Fibroblast of the aortic adventitia (primary cell): ENCODE data around the gene CAPN10. TPM values are rescaled to one million over a fixed set of nuclear protein-coding genes. Genes with fewer than 3 reads are reported as not detected.

Experiments
- DNase-seq: peaks from one replicate; pipeline ENCODE4 v3.0.0-alpha.2; 2010; ENCODE audit warnings: low read depth
- H3K4me3 ChIP-seq: 2 replicates; pipeline ENCODE4 v1.5.1; 2011; ENCODE audit warnings: low read depth, mild to moderate bottlenecking, control low read depth, low read length, moderate library complexity
- total RNA-seq: library from RNA; depleted of rRNA; stranded (reverse); fragments of >200 nt; gene quantifications from 2 replicates; pipeline ENCODE4 v1.2.3, GENCODE V29; 2012; ENCODE audit warnings: low replicate concordance
- TF ChIP-seq, protein P1 (sequence below): IDR thresholded peaks from 2 replicates; pipeline ENCODE4 v1.5.1; 2011; ENCODE audit warnings: mild to moderate bottlenecking, low read length, control low read depth, inconsistent platforms; ENCODE audit not compliant: insufficient read depth

Gene CAPN10
- total RNA-seq, 1 donor: 14.3 TPM

DNA sequence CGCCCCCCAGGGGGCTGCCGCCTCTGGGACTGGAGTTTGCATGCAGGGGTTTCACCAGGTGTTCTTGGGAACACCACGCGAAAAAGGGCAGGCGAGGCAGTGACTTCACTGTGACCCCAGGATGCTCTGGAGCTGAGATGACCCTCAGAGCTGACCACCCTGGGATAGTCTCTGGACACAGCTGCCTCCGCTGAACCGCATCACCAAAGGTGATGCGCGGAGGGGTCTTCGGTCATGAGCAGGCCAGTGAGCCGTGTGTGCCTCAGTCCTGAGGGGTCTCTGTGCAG, 56.2 kb downstream of the CAPN10 start:
- DNase-seq: no peak
- H3K4me3 ChIP-seq: no peak overlapping the region
- TF ChIP-seq, protein P1, sequence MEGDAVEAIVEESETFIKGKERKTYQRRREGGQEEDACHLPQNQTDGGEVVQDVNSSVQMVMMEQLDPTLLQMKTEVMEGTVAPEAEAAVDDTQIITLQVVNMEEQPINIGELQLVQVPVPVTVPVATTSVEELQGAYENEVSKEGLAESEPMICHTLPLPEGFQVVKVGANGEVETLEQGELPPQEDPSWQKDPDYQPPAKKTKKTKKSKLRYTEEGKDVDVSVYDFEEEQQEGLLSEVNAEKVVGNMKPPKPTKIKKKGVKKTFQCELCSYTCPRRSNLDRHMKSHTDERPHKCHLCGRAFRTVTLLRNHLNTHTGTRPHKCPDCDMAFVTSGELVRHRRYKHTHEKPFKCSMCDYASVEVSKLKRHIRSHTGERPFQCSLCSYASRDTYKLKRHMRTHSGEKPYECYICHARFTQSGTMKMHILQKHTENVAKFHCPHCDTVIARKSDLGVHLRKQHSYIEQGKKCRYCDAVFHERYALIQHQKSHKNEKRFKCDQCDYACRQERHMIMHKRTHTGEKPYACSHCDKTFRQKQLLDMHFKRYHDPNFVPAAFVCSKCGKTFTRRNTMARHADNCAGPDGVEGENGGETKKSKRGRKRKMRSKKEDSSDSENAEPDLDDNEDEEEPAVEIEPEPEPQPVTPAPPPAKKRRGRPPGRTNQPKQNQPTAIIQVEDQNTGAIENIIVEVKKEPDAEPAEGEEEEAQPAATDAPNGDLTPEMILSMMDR: no peak

DNA sequence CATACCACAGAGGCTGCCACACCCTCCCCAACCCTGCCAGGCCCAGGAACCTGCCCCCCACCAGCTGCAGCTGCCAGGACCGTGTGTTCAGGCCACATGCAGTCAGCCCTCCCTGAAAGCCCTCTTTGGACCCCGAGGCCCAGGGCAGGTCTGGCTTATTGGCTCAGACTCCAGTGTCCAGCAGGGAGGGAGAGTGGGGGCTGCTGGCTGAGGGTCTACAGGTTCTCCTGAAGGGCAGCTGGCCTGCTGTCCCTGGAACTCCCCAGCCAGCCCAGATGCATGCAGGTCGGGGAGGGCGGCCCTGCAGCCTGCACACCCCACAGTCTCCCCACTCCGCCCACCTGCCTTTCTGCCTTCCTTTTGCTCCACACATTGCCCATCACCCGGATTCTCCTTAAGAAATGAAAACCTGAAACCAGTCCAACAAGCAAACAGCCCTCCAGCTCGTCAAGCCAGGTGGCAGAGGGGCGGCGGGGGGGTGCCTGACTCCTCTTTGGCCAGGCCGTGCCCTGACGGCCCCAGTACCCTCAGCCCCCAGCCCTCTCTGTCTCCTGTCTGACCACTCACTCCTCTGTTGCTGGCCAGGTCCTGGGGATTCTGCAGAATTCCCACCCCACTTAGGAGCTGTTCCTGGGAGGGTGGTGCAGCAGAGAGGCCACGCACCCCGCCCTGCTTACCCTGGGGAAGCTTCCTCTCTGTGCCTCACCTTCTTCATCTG, 56.7 kb downstream of the CAPN10 start:
- TF ChIP-seq, protein P1: no peak
- H3K4me3 ChIP-seq: no peak overlapping the region
- DNase-seq: no peak

DNA sequence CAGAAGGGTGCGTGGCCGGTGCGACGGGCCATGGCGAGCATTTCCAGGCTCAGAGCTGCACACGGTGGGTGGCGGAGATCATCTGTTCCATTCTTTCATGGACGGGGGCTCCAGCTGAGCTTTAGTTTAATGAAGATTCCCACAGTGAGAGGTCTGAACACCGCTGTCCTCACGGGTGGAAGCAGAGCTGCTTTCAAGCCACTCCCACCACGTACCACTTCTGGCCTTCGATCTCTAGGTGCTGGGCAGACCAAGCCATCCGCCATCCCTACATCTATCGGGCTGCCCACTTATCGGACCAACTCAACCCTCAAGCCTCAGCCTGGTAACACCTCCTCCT, 57.2 kb downstream of the CAPN10 start:
- DNase-seq: no peak
- TF ChIP-seq, protein P1: no peak
- H3K4me3 ChIP-seq: no peak overlapping the region

DNA sequence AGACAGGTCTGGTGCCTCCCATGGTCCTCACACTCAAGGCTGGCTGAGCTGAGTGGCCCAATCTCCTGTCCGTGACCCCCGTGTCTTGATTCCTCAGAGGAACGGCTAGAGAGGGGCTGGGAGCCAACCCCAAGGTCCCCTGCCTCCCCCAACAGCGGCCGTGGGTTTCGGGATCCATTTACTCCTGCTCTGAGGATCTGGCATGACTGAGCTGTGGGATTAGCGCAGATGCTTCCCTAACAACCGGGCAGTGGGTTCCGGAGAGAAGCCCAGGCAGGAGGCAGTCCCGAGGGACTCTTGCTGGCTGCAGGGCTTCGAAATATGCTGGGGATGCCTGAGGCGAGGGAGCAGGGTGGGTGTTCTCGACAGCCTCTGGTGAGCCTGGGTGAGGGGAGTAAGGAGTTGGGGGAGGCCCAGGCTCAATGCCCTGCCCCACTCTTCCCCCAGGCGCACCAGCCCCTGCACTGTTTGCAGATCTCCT, 57.7 kb downstream of the CAPN10 start:
- TF ChIP-seq, protein P1: no peak
- no peak for DNase-seq
- H3K4me3 ChIP-seq: no peak overlapping the region

DNA sequence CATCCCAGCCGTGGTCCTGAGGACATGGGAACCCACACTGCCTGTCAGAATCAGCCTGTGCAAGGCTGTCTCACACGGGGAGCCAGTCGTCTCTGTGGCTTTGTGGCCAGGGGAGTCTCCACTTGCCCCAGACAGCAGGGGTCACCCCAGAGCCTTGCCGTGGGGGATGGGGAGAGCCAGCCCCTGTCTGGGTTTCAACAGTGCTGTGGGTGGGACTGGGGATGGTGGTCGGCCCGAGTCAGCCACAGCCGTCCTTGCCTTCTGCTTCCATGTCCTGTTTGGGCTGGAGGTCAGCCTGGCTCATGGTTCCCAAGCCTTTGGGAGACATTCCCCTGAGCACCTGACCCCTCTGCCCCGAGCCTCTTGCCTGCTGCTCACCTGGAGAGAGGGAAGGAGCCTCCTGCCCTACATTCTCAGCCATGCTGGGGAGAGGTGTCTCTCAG, 58.3 kb downstream of the CAPN10 start:
- DNase-seq: no peak
- TF ChIP-seq, protein P1: no peak
- no peak overlapping the region for H3K4me3 ChIP-seq

DNA sequence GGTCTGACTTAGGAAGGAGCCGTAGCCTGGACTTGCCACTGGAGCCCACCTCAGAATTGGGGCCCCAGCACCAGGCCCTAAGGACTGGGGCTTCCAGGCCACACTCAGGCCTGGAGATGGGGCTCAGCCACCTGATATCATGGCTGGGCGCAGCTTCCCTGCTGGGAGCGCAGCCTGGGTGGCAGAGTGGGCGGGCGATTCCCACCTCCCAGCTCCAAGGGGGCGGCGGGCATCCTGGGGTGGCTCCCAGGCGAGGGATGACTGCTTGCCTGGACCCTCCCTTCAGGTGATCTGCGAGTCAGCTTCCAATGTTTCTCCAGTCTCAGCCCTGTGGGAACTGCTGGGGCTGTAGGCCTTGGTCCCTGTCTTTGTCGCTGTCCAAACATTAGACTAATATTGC, 58.8 kb downstream of the CAPN10 start:
- TF ChIP-seq, protein P1: no peak
- no peak overlapping the region for H3K4me3 ChIP-seq
- DNase-seq: no peak

DNA sequence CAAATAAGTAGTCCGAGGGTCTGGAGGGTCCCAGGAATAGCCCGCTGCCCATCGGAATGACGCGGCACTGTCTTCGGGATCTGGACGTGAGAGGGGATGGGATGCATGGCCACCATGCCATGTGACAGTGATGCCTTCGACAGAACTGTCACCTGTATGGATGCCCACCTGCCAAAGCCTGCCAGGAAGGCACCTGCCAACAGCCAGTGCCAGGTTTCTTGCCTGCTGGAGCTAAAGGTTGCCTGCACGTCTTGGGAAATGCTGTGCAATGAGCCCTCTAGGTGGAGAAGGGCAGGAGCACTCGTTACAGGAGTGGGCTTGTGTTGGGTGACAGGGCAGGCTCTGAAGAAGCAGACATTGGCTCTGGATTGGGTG, 59.3 kb downstream of the CAPN10 start:
- no peak overlapping the region for H3K4me3 ChIP-seq
- DNase-seq: no peak
- TF ChIP-seq, protein P1: no peak
